ENCODE data around the gene NFIX. TPM values are rescaled to one million over a fixed set of nuclear protein-coding genes. Genes with fewer than 3 reads are reported as not detected.

The NFIX gene
- polyA plus RNA-seq, 1 donor (not counting 4 experiments of a cell fraction or from before 2014, with no cell fraction given) = 5.2 TPM

- H3K27me3 ChIP-seq (ENCODE audit: control insufficient read depth, extremely low read depth, insufficient read depth, low read length) = no peaks in the 10 kb centered on the region
- no peaks in the 10 kb centered on the region for H3K9me3 ChIP-seq (ENCODE audit: control insufficient read depth, low read depth, low read length)
- no peak overlapping the region for H3K9ac ChIP-seq (ENCODE audit: control insufficient read depth, extremely low read depth, insufficient read depth, low read length)
- H3K27ac ChIP-seq (ENCODE audit: control insufficient read depth, insufficient read depth, low read length) = no peak overlapping the region
- dilution Hi-C loops (cut with MboI; ENCODE audit: extremely low pct_ligation_motif_present, low sequenced_read_pairs) = no loop called here
- H3K4me2 ChIP-seq (ENCODE audit: control insufficient read depth, extremely low read depth, insufficient read depth, low read depth, low read length) = no peak overlapping the region
- FAIRE-seq (peak; percentile 70), DNase-seq (ENCODE audit: low read depth, low spot score) (no peak)
- peaks cover 7% of the 10 kb centered on the region for H3K9me1 ChIP-seq (ENCODE audit: control insufficient read depth, extremely low read depth, insufficient read depth, low read length)
- peaks cover 31% of the 10 kb centered on the region for H3K79me2 ChIP-seq (ENCODE audit: control insufficient read depth, insufficient read depth, low read length)
- H3K36me3 ChIP-seq (ENCODE audit: control insufficient read depth in 2 of 2, extremely low read depth in 1 of 2, insufficient read depth in 2 of 2, low read length in 2 of 2) = peaks cover 0 to 9% of the 10 kb centered on the region in 2 experiments
- H2AFZ ChIP-seq (ENCODE audit: control insufficient read depth, low read length) = no peak overlapping the region
- TF ChIP-seq EZH2 (IDR thresholded peaks at IDR 0.05; ENCODE audit: low read length) (no peak), CTCF (optimal IDR thresholded peaks at IDR 0.05 in 1 of 3, IDR thresholded peaks at IDR 0.05 in 1 of 3, conservative IDR thresholded peaks at IDR 0.05 in 1 of 3; ENCODE audit: extremely low read depth in 1 of 3, insufficient read depth in 2 of 3, low read length in 3 of 3) (no peak)
- peaks cover 71% of the 10 kb centered on the region for H3K4me1 ChIP-seq (ENCODE audit: control insufficient read depth, extremely low read depth, insufficient read depth, low read length)
- peaks cover 4% of the 10 kb centered on the region for H4K20me1 ChIP-seq (ENCODE audit: control insufficient read depth, extremely low read depth, insufficient read depth, low read length)
- no peak overlapping the region for H3K4me3 ChIP-seq (ENCODE audit: control insufficient read depth in 2 of 3, extremely low read depth in 1 of 3, insufficient read depth in 2 of 3, low read depth in 1 of 3, low read length in 3 of 3)
Measured at GRCh38 chr19:13052447-13053175, 57.3 kb downstream of the NFIX start.

GRCh38 chr19:13053238-13053637 lies 58.0 kb downstream of the NFIX start:
- no peak for TF ChIP-seq EZH2 (IDR thresholded peaks at IDR 0.05; ENCODE audit: low read length)
- TF ChIP-seq CTCF (optimal IDR thresholded peaks at IDR 0.05 in 1 of 3, IDR thresholded peaks at IDR 0.05 in 1 of 3, conservative IDR thresholded peaks at IDR 0.05 in 1 of 3; ENCODE audit: extremely low read depth in 1 of 3, insufficient read depth in 2 of 3, low read length in 3 of 3) = no peak
- FAIRE-seq (no peak), DNase-seq (ENCODE audit: low read depth, low spot score) (no peak)
- Histone ChIP-seq H4K20me1 (ENCODE audit: control insufficient read depth, extremely low read depth, insufficient read depth, low read length) (peaks cover 4% of the 10 kb centered on the region), H3K9me1 (ENCODE audit: control insufficient read depth, extremely low read depth, insufficient read depth, low read length) (peaks cover 7% of the 10 kb centered on the region), H3K27me3 (ENCODE audit: control insufficient read depth, extremely low read depth, insufficient read depth, low read length) (no peaks in the 10 kb centered on the region), H3K4me3 (ENCODE audit: control insufficient read depth in 2 of 3, extremely low read depth in 1 of 3, insufficient read depth in 2 of 3, low read depth in 1 of 3, low read length in 3 of 3) (peak overlapping the region in 1 of 3 experiments; percentile 31), H3K4me1 (ENCODE audit: control insufficient read depth, extremely low read depth, insufficient read depth, low read length) (peaks cover 71% of the 10 kb centered on the region), H3K79me2 (ENCODE audit: control insufficient read depth, insufficient read depth, low read length) (peaks cover 24% of the 10 kb centered on the region), H3K9ac (ENCODE audit: control insufficient read depth, extremely low read depth, insufficient read depth, low read length) (peak overlapping the region; percentile 61), H3K36me3 (ENCODE audit: control insufficient read depth in 2 of 2, extremely low read depth in 1 of 2, insufficient read depth in 2 of 2, low read length in 2 of 2) (peaks cover 0 to 9% of the 10 kb centered on the region in 2 experiments), H3K9me3 (ENCODE audit: control insufficient read depth, low read depth, low read length) (no peaks in the 10 kb centered on the region), H2AFZ (ENCODE audit: control insufficient read depth, low read length) (no peak overlapping the region), H3K4me2 (ENCODE audit: control insufficient read depth, extremely low read depth, insufficient read depth, low read depth, low read length) (peak overlapping the region; percentile 58), H3K27ac (ENCODE audit: control insufficient read depth, insufficient read depth, low read length) (peak overlapping the region; percentile 68)
- dilution Hi-C loops (cut with MboI; ENCODE audit: extremely low pct_ligation_motif_present, low sequenced_read_pairs) = no loop called here
